Right lobe of liver (tissue), 4 donors: ENCODE data around the gene NOL4L.

Experiments used
- POLR2A ChIP-seq: fragments of 450-650 bp; IDR thresholded peaks from one replicate; pipeline ENCODE4 v1.6.1; 2017; ENCODE audit warnings: antibody characterized with exemption, mild to moderate bottlenecking
- TF ChIP-seq, protein P1 (sequence below), 4 donors: fragments of 200-600 bp in 3 of 4; fragments of 450-650 bp in 1 of 4; IDR thresholded peaks; one replicate each; pipeline versions ENCODE4 v1.5.1 to v1.8.0; 2016 to 2022; ENCODE audit warnings: antibody characterized with exemption in 4 of 4, mild to moderate bottlenecking in 2 of 4
- donor health status: DM: no; HTN: no; CAD: no.
- donor health status: DM: no; HTN: no; CAD: no.
- donor health status: DM: no; HTN: yes; CAD: no.

DNA sequence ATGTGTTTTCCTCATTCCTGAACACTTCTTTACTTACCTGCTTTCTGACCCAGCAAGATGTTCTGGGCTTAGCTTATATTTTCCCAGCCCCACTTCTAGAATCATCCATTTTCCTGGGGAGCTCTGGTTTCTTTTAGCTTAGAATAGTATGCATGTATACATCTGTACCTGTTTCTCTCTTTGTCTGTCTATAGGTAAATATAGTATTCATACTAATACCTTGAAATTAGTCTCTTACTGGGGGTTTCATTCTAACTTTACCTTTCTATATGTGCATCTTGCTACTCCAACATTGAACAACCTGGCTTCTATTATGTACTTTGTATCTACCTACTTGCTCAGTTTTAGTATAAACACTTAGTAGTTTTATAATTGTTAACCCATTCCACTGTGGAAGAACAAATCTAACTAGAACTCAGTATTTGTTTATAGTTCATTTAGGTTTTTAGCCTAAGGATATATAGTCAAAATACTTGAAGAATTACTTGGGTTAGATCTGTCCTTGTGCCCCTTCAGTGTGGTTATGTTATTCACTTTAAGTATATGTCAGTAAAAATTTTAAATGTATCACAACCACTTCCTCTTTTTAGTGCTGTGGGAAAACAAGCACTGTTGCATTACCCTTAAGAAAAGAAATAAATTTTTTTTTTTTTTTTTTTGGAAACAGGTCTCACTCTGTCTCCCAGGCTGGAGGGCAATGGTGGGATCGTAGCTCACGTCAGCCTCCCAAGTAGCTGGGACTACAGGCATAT is 173.0 kb downstream of the NOL4L start:
- TF ChIP-seq, protein P1, sequence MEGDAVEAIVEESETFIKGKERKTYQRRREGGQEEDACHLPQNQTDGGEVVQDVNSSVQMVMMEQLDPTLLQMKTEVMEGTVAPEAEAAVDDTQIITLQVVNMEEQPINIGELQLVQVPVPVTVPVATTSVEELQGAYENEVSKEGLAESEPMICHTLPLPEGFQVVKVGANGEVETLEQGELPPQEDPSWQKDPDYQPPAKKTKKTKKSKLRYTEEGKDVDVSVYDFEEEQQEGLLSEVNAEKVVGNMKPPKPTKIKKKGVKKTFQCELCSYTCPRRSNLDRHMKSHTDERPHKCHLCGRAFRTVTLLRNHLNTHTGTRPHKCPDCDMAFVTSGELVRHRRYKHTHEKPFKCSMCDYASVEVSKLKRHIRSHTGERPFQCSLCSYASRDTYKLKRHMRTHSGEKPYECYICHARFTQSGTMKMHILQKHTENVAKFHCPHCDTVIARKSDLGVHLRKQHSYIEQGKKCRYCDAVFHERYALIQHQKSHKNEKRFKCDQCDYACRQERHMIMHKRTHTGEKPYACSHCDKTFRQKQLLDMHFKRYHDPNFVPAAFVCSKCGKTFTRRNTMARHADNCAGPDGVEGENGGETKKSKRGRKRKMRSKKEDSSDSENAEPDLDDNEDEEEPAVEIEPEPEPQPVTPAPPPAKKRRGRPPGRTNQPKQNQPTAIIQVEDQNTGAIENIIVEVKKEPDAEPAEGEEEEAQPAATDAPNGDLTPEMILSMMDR (IDR thresholded peaks at IDR 0.05) = no peak
- no peak for TF ChIP-seq POLR2A
